EL (cell line): ENCODE results near the gene CDK18.
A peak's percentile ranks its signal among the peaks of the same experiment; 100 is the strongest.

Source experiments
- DNase-seq: peaks from one replicate; pipeline ENCODE4 v3.0.0-alpha.2; 2016

Gene CDK18

GRCh38 chr1:205506409-205507200 is 2.1 kb downstream of the CDK18 start:
- DNase-seq = no peak

- DNase-seq = no peak
These were observed 3.8 kb downstream of the CDK18 start for GRCh38 chr1:205508227-205508714.

GRCh38 chr1:205510308-205510950 is 6.0 kb downstream of the CDK18 start:
- DNase-seq = no peak

GRCh38 chr1:205510951-205511330 is 6.5 kb downstream of the CDK18 start:
- DNase-seq = no peak

- DNase-seq = peak; percentile 68
These were observed 7.9 kb downstream of the CDK18 start for GRCh38 chr1:205512059-205513045.

GRCh38 chr1:205513774-205514173 is 9.3 kb downstream of the CDK18 start:
- no peak for DNase-seq

- no peak for DNase-seq
These were observed 10.0 kb downstream of the CDK18 start for GRCh38 chr1:205514211-205515142.

- DNase-seq = no peak
These were observed 11.3 kb downstream of the CDK18 start for GRCh38 chr1:205515781-205516253.

GRCh38 chr1:205516362-205516761 is 11.9 kb downstream of the CDK18 start:
- no peak for DNase-seq

- no peak for DNase-seq
These were observed 12.8 kb downstream of the CDK18 start for GRCh38 chr1:205517288-205517687.

GRCh38 chr1:205517763-205518162 is 13.3 kb downstream of the CDK18 start:
- DNase-seq = no peak

- DNase-seq = no peak
These were observed 14.4 kb downstream of the CDK18 start for GRCh38 chr1:205518661-205519540.

- DNase-seq = peak; percentile 23
These were observed 15.2 kb downstream of the CDK18 start for GRCh38 chr1:205519541-205520131.

- no peak for DNase-seq
These were observed 16.2 kb downstream of the CDK18 start for GRCh38 chr1:205520709-205521108.

- no peak for DNase-seq
These were observed 17.2 kb downstream of the CDK18 start for GRCh38 chr1:205521686-205522085.

- no peak for DNase-seq
These were observed 18.2 kb downstream of the CDK18 start for GRCh38 chr1:205522692-205523091.

- DNase-seq = no peak
These were observed 18.9 kb downstream of the CDK18 start for GRCh38 chr1:205523261-205523890.

GRCh38 chr1:205523891-205524793 is 19.7 kb downstream of the CDK18 start:
- DNase-seq = peak; percentile 71

GRCh38 chr1:205524794-205525101 is 20.3 kb downstream of the CDK18 start:
- no peak for DNase-seq
